HG03520 (cell line): ENCODE data around the gene ESF1.
A peak's percentile ranks its signal among the peaks of the same experiment; 100 is the strongest.

Source experiments
- ATAC-seq: cut with Tn5 transposase; IDR thresholded peaks from one replicate; pipeline ENCODE4 v1.9.1; 2021; ENCODE audit warnings: mild to moderate bottlenecking, moderate library complexity; ENCODE audit not compliant: unreplicated experiment

The ESF1 gene

DNA sequence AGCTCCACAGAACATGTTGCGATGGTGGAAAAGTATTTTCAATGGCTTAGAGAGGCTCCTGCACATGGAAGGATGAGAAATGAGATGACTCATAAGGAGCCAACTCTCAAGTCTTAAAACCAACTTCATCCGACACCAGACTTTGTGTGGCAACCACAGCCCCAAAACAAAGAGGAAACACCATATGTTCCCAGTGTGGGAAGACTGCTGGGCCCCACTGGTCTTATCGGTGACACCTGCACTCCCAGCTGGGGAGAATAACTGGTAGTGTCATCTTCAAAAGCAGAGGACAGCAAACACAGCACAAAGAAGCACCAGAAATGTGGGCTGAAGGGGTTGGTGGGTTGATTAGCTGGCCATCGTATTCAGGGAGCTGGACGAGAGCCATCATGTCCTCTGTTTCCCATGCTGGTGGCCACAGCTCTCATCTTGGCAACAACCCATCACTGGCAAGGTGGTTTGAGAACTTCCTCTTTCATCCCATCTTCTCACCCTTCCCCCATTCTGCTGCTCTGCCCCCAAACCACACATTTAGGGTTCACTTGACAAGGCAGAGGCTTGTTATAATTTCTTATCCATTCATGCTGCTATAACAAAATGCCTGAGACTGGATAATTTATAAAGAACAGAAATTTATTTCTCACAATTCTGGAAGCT is 100.0 kb downstream of the ESF1 start:
- ATAC-seq = peak; percentile 47

DNA sequence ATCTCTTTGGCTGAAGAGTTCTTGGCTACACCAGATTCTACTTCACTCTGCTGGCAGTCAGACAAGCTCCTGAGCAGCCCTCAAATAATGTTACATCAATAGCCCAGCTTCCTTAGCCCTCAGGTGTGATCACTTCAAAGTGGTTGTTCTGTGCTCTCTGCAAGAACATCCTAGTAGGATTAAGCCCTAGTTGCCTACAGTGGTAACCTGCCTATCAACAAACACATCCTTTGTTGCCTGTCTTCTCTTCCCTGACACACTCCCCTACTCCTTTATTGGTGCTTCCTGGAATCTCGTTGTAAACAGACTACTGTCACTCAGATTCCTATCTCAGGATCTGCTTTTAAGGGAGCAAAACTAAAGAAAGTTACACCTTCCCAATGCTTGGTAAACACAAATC is 100.9 kb downstream of the ESF1 start:
- ATAC-seq = no peak

DNA sequence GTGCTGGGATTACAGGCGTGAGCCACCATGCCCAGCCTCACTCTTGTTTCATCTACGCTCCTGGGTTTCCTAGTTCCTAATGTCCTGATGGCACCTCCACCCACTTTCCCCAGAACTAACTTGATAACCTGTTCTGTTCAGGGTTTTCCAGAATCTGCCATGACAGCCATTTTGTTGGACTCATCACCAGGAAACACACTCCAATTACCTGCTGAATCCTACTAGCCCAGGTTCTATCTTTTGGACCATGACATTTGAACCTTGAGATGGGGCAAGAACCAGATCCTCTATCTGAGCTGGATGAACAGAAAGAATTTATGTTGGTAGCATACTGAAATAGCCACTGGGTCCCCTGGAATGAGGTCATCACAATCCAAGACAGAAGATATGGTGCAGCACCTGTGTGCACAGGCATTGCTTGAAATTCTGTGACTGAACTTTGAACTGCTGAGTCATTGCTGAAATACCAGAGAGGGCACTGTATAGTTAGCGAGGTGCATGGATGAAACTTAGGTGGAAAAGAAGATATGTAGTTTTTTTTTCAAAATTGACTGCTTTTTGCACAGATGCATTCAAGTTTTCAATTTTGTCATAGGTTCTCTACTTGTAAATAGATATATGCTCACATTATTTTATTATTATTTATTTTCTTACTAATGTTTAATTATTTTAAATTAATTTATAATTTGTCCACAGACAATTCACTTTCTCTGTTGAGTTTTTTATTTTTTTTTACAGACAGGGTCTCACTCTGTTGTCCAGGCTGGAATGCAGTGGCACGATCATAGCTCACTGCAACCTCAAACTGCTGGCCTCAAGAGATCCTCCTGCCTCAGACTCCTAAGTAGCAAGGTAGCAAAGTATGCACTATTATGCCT is 103.2 kb downstream of the ESF1 start:
- peak; percentile 95 for ATAC-seq

DNA sequence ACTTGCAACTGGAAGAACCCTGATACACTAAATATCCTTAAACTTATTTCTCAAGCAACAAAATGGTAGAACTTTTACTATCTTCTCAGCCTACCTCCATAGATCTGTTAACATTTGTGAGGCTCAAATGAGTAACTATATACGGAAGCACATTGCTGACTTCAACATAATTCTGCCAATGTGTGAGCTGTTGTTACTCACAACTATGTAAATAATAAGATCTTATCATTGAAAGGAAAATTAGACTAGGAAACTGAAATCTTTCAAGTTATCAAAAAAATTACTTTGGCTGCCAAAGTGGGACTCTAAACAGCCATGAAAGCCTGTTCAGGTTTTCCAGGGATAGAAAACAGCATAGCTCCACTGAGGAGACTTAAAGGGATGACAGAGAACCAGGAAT is 105.8 kb downstream of the ESF1 start:
- no peak for ATAC-seq

DNA sequence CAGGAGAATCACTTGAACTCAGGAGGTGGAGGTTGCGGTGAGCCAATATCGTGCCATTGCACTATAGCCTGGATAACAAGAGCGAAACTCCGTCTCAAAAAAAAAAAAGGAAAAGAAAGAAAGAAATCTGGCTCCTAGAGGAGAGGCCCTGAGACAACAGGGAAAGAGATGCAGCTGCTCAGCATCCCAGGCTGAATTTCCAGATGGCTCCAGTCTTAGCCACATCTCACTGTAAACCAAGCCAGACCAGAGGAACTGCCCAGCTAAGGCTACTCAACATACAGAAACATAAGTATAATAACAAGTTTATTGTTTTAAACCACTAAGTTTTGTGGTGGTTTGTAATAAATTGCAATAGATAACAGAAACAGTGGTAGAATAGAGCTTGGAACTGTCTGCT is 107.5 kb downstream of the ESF1 start:
- ATAC-seq = no peak

DNA sequence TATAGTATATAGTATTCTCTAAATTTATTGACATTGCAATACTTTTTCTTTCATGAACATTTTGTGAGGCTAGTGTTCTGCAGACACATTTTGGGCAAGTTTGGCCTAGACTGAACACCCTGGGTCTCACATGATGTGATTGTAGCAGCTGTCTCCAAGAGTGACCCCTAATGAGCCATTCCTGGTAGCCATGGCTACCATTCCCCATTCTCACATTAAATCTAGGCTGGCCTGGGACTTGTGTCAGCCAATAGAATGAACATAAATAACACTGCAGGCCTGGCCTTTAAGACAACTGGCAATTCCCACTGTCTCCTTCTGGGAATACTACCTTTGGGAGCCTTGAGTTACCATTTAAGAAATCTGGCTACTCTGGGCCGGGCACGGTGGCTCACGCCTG is 108.0 kb downstream of the ESF1 start:
- ATAC-seq = no peak

DNA sequence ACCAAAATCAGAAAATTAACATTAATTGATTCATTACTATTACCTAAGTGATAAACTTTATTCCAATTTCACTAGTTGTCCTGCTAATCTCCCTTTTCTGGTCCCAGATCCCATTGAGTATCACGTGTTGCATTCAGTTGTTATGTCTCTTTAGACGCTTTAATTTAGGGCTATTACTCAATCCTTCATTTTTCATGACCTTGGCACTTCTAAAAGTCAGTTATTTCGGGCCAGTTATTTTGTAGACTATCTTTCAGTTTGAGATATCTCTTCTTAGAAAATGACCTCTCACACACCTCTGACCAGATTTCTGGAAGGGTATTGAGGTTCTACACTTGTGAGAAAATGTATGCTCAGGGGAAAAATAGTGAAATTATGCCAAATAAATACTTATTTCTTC is 112.0 kb downstream of the ESF1 start:
- no peak for ATAC-seq

DNA sequence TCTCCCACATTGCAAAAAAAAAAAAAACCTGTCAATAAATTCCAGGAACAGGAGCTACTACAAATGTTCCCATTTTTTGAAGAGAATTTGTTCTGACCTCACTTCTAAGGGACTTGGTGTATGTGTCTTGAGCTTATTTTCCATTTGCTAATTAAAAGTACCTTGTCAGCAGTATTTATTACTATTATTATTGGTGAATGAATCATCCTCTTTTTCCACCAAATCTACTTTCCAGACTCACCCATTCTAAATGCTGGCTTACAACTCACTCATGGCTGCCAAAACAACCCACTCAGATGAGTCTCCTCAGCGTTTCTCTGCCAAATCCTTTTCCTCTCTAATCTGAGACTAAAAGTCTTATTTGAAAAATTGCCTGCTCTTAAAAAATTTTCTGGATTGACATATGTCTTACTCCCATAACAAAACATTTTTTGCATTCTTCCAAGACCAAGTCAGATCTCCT is 112.8 kb downstream of the ESF1 start:
- no peak for ATAC-seq

DNA sequence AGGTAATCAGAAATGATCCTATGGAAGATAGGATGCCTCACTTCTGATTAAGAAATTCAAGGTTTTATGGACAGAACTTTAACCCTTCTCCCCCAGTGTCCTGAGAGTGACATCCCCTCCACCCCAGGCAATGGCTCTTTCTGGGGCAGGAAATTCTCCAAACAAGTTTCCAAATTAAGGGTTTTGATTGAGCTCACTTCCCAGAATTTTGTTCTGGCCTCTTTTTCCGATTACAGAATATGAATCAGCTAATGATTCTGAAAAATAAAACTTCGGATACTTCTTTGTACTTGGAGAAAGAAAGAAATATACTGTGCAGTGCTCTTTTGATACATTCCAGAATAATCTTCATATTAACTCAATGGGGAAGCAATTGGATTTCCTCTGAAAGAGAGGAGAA is 113.2 kb downstream of the ESF1 start:
- ATAC-seq = no peak

DNA sequence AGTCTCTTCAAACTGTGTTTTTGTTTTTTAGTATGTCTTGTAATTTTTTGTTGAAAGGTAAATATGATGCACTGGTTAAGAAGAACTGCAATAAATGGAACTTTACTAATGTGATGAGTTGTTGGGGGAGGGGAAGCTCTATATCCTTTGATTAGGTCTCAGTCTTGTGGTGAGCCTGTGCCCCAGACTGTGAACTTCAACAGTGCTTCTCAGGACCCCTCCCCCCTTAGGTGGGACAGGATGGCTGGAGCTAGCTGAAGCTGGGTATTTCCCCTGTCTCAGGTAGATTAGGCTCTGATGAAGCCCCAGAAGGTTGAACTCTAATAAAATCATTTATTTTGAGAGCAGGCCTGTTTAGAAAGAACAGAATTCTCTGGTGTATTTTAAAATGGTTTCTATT is 114.6 kb downstream of the ESF1 start:
- no peak for ATAC-seq

DNA sequence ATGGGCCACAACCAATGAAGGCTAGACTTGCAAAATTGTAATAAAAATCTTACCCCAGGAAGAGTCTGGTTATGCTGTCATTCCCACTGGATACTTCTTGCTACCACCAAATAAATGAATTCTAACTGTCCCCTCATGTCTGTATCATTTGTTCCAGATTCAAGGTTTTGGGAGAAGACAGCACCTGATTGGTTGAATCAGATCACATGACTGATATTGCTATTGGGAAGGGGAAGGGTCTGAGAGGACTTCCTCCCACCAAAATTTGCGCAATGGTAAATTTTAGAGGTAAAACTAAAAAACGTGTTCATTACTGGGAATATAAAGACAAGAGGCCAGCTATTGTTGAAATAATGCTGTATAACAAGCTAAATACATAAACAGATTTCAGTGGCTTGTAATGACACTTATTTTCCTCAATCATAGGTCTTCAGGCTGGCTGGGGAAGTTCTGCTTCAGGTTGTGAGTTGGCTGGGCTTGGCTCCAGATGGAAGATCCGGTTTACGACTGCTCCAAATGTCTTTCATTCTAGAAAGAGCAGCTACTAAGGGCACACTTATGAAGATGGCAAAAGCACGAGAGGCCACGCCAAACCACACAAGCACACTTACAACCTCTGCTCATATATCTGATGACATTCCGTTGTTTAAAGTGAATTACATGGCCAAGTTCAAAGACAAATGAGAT is 118.9 kb downstream of the ESF1 start:
- no peak for ATAC-seq
